HG02943 (cell line): ENCODE data around the gene BLOC1S3.

Experiments
- ATAC-seq: cut with Tn5 transposase; IDR thresholded peaks from one replicate; pipeline ENCODE4 v1.9.1; 2021; ENCODE audit warnings: mild to moderate bottlenecking, low read depth, moderate library complexity; ENCODE audit not compliant: unreplicated experiment

The BLOC1S3 gene, protein sequence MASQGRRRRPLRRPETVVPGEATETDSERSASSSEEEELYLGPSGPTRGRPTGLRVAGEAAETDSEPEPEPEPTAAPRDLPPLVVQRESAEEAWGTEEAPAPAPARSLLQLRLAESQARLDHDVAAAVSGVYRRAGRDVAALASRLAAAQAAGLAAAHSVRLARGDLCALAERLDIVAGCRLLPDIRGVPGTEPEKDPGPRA

DNA sequence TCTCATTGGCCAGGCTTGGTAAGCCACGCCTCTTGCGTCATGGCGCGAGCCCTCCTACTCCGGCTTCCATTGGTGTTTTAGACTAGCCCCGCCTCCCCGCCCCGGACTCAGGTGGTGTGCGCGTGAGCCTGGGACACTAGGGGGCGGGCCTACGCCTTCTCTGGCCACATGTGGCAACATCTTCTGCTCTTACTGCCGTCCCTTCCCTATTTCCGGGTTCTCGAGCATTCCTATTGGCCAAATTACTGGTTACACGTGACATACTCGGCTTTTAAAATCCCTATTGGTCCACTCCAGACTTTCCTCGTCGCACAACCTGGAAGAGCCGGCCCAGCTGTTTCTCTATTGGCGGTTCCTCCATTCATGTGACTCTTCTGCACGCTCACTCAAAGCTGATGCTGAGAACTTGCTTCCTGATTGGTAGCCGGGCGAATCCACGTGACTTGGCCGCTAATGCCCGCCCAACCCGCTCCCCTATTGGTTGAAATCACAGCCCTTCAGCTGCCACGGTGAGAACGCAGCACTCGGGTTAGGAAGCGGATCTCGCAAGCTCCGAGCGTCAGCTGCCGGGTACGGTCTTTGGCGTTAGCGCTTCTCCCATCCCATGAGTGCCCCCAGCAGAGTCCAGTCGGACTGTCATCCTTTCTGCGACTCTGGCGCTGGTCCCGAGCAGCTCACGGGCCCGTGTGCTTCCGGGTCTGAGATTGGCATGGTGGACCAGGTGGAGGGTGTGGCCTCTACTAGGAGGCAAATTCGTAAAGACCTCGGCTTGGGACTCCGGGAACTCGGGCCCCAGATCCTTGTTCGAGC, at the start of gene BLOC1S3:
Gene BLOC1S3, plus strand, starts transcription at position 523 of the 810 bp plus-strand sequence. CDS start 513 bp downstream, outside the sequence.
- peak; percentile 76 for ATAC-seq

DNA sequence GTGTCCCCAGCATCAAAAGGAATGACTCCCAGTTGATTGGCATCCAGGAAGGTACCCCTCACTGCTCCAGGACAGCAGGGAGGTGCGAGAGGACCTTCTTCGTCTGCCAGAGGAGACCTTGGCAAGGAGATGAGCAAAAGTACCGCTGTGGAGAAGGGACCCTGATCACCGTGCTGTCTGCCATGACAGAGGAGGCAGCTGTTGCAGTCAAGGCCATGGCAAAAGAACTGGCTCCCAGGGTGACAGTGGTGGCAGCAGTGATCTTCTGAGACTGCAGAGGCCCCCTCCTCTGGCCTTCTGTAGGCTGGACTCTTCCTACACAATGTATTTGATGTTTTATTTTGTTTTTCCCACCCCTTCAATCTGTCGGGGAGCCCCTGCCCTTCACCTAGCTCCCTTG, 49.8 kb upstream of the BLOC1S3 start:
- no peak for ATAC-seq

DNA sequence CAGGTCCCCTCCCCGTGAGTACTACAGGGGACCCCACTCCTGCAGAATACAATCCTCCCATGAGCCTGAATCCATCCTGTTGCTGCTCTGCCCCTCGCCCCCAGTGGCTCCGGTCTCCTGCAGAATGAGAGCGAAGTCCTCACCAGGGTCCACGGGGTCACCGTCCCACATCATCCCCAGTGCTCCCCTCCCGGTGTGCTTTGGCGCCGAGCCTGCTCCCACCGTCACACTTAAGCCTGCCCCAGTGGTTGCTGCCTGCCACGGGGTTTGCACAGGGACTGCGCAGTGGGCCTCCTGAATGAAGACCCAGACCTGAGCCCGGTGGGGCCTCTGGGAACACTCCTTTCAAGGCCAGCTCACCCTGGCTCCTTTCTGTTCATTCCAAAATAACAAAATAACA, 48.3 kb upstream of the BLOC1S3 start:
- ATAC-seq = no peak

DNA sequence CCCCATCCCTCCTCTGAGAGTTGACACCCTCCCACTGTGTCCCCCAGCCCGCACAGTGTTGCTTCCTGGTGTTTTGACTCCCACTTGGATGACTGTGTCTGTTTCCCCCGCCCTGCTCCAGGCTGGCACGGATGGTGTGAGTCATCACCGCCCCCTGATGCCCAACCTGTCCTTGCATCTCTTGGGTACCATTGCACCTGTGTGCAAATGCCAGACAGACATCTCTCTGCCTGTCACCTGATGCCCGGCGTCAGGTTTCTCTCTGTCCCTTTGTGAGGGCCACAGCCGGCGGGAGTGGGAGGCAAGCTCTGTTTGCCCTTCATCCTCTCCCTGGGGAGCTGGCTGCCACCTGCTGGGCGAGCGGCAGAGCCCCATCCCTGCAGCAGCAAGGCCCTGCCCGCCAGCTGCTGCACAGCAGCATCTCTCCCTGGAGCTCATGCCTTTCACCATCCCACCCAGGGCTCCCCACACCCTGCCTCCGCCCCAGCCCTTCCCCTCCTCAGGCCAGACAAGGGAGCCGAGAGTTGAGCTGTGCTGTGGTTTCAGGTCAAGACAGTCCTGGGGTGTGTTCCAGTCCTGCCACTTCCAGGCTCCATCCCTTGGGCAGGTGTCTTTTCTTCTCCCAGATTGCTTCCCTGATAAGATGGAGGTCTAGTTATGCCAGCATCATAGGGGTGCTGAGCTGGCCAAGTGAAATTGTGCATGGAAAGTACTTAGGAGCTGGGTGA, 47.5 kb upstream of the BLOC1S3 start:
- ATAC-seq = no peak

DNA sequence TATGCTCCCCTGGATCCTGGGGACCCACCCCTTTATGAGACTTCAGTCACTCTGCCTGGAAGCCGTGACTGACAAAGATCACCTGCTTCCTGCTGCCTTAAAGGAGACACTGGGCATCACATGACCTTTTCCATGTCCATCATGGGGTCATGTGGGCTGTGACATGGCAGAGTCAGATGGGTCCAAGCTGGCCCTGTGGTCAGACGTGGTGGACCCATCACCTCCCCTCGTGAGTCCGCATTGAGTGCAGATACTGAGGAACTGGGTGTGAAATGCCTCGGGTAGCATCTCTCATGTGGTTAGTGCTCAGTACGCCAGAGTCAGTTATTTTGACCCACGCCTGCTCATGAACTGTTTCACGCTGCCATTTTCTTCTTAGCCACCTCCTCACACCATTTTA, 44.9 kb upstream of the BLOC1S3 start:
- ATAC-seq = no peak

DNA sequence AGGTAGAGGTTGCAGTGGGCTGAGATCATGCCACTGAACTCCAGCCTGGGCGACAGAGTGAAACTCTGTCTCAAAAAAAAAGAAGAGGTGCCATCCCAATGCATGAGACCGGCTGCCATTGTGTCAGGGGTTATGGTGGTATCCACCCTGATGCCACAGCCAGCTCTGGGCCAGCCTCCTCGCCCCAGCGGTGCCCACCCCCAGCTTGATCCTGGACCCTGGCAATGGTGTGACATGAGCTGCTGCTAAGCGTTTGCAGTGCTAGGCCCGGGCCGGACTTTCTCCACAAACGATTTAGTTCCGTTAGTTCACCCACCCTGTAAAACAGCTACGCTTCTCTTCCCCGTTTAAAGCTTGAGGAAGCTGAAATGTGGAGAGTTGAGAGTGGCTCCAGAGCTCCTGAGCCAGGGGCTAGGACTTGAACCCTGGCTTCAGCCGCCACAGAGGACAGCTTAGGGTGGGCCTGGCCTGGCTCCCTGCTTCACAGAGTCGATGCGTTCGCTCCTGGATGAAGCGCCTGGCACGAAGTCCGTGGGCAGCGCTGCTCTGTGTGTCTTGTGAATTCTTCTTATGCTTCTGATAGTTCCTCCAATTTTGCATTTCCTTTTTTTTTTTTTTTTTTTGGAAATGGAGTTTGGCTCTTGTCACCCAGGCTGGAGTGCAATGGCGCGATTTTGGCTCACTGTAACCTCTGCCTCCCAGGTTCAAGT, 43.3 kb upstream of the BLOC1S3 start:
- ATAC-seq = no peak

DNA sequence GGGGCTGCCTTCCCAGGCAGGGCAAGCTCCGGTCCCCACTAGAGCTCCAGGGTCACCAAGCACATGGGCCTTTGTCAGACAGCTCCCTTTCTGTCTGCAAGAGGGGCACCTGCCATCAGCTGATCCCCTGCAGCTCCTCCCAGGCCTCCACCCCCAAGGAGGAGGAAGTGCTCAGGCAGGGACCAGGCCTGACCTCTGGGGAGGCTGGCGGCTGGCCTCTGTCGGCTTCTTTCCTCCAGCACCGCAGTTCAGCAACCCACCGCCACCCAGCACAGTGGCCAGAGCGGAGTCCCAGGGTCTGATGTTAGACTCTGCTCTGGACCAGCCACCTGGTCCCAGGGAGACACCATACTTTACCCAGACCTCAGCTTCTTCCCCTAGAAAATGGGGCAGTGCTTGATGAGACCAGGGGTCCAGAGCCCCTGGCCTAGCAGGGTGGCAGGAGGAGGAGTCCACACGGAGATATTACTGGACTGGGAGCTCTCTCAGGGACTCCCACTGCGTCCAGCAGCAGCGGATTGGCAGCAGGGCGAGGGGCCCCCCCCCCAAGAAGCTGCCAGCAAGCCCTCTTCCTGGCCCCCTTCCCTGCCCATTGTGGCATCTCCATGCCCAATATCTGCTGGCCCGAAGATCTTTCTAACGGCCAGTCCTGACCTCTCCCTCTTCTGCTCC, 41.9 kb upstream of the BLOC1S3 start:
- ATAC-seq = no peak

DNA sequence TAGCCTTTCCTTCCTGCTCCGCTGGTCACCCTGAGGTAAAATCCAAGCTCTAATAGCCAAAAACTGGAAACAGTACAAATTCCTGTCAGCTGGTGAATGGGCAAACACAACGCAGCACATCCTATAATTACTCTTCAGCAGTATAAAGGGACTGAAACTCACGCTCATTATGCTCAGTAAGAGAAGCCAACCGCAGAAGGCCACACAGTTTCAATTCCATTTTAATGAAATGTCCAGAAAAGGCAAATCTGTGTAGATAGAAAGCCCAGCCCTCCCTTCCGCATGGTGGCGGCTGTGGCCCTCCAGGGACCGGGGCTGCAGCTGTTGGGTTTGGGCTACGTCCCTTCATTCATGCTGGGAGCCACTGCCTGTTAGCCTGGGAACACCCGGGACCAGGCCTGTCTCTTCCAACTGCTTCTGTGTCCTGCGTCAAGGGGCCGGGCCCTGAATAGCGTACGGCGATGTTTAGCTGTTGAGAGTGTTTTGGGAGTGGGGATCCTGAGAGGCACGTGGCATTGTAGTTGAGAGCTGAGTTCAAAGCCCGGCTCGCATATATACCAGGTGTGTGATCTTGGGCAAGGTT, 41.3 kb upstream of the BLOC1S3 start:
- no peak for ATAC-seq

DNA sequence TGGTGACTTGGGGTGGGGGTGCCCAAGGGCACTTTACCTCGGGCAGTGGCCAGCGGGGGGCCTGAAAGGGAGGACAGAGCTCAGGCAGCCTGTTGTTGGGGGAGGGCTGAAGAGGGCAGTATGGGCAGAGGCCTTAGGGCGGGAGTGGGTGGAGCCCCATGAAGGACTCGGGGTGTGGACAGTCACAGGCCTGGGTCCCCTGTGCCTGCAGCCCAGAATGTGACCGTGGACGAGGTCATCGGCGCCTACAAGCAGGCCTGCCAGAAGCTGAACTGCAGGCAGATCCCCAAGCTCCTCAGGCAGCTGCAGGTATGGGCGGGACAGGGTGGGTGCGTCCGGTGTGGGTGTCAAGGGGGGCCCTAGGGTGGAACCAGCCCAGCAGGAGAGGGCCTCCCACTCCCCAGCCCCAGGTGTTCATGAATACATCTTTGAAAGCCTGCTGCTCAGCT, 40.3 kb upstream of the BLOC1S3 start:
- ATAC-seq = no peak

DNA sequence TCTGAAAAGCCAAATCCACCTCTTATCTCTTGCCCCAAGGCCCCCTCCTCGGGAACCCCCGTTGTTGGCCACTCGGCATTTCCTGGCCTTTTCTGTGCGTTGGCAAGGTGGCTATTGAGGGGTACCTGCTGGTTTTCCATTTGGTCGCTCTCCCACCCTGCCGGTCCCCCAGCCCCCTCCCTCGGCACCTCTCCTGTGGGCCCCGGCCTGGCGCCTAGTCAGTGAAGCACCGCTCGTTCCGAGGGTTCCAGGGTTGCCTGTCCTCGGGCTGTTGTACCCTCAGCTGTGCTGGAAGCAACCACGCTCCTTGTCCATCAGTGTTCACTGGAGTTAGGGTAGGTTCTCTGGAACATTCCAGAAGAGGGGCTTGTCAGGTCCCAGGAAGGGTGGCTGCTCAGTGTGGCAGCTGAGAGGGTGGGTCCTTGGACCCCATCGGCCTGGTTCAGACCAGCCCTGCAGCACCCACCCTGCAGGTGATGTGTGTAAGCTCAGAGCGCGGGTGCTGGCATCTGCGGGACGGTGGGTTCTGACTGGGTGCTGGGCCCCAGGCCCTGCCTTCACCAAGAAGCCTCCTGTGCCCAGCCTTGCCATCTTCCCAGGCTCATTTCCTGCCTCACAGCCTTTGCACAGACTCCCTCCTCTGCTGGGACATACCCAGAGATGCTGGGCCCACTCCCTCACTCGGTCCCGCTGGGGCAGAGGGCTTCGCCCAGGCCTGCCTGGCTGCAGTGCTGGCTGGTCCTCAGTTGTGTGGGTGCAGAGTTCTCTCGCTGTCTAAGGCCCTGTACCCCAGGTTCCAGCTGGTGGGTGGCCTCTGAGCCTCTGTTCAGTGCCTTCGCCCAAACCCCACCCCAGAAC, 39.1 kb upstream of the BLOC1S3 start:
- no peak for ATAC-seq

DNA sequence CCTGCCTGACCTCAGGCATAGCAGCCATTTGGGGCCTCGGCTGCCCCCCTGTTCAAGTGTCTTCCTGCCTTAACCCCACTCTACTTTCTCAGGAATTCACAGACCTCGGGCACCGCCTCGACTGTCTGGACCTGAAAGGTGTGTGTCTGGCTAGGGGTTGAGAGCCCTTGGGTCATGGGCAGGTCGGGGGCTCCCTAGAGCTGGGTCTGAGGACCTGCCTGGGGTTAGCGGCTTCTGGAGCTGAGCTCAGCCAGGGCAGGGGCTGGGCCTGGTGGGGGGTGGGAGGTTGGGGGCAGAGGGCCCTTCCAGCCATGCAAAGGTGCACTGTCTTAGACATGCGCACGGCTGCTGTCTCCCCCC, 38.5 kb upstream of the BLOC1S3 start:
- no peak for ATAC-seq

DNA sequence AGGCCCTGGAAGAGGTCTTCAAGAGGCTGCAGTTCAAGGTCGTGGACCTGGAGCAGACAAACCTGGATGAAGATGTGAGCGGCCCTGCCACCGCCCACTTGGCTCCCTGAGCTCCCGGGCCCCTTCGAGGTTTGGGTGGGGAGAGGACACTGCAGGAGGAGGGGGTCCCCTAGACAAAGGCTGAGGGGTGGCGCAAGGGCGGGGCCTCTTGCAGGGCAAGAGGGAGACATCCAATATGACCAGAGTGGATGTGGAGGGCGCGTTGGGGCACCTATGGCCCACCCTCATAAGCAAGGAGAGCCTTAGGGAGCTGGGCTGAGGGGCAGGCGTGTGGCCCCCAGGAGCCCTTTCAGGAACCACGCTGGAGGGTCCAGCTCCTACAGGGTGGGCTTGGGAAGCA, 38.1 kb upstream of the BLOC1S3 start:
- ATAC-seq = no peak

DNA sequence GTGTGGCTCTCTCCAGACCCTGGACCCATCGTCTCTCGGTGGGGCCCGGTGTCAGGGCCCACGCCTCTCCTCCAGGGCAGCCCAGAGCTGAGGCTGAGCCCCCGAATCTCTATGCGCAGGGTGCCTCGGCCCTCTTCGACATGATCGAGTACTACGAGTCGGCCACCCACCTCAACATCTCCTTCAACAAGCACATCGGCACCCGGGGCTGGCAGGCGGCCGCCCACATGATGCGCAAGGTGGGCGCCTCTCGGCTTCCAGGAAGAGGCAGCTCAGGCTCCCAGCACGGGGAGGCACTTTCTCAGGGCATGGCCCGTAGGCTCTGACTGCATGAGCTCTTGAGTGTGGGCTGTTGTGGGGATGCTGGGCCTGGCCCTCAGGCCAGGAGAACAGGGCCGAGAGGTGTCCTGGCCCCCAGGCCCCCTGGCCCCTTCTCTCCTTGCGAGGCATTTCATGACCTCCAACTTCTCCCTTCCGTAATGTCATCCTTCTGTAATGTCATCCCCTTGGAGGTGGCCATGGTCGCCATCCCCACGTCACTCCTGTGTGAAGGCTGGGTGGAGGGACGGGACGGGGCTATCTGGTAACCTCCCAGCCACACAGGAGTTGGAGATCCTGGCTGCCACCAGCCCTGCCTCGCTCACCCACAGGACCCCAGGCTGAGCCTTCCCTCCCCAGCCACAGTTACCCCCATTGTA, 37.2 kb upstream of the BLOC1S3 start:
- no peak for ATAC-seq

DNA sequence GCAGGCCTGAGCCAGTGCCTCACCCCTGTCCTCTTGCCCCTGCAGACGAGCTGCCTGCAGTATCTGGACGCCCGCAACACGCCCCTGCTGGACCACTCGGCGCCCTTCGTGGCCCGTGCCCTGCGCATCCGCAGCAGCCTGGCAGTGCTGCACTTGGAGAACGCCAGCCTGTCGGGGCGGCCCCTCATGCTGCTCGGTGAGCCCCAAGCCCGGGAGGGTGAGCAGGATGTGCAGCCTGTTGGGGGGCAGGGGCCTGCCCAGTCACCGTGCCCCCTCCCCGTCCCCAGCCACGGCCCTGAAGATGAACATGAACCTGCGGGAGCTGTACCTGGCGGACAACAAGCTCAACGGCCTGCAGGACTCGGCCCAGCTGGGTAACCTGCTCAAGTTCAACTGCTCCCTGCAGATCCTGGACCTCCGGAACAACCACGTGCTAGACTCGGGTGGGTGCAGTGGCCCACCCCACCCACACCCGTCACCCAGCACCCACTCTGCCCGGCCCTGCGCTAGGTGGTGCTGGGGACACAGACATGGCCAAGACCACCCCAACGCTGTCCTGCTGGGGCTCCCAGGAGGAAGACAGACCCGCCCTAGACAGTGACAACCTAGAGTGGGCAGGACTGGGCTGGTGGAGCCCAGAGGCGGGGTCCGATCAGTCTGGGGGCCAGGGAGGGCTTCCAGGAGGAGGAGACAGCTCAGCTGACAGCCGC, 36.4 kb upstream of the BLOC1S3 start:
- no peak for ATAC-seq

DNA sequence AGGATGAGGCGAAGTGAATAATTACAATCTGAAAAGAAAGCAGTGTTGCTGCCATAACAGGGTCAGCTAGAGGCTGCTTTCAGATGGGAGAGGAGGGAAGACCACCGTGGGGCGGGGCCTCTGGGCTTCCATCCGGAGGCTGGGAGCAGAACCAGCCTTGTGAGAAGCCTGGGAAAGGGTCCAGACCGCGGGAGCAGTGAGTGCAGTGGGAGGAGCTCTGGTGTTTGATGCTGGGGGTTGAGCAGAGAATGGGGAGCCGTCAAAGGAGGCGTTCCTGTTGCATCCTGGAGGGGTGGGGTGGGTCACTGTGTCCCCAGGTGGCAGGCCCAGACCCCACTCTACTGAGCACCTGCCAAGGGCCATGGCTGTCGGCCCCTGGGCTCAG, 35.9 kb upstream of the BLOC1S3 start:
- no peak for ATAC-seq

DNA sequence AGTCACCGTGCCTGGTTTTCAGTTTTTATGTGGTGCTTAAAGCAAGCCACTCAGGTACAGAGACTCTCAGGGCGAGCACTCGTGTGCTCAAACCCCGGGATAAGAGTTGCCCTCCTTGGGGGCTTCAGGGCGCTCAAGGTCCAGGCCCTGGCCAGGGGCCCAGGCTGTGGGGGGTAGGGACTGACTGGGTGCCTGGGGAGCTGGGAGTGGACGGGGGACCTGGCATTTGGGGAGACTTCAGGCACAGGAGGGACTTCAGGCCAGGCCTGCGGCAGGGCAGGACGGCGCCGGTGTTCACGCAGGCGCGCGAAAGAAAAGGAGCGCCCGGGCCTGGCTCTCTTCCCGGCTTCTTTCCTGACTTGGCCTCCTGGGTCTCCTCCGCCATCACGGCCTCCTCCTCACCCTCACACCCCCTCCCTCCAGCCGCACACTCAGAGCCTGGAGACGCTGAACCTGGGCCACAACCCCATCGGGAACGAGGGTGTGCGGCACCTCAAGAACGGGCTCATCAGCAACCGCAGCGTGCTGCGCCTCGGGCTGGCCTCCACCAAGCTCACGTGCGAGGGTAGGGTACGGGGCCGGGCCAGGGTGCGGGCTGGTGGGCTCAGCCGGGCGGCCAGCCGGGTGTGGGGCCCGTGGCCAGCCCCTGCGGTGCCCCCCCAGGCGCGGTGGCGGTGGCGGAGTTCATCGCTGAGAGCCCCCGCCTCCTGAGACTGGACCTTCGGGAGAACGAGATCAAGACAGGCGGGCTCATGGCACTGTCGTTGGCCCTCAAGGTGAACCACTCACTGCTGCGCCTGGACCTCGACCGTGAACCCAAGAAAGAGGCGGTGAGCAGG, 33.9 kb upstream of the BLOC1S3 start:
- ATAC-seq = no peak
